ENCODE results near the gene MYO10. TPM values are rescaled to one million over a fixed set of nuclear protein-coding genes. Genes with fewer than 3 reads are reported as not detected.

The MYO10 gene
- total RNA-seq, 1 experiment from 2014 or later: 71.9 TPM

GRCh38 chr5:16722097-16722495 lies 214.0 kb downstream of the MYO10 start:
- no peak for DNase-seq (ENCODE audit: low read depth, low spot score)
- Histone ChIP-seq H3K27ac (ENCODE audit: low read length) (peak overlapping the region; percentile 12; the same call in 1 of the 2 replicates), H3K9me3 (ENCODE audit: control insufficient read depth, insufficient read depth, low read depth, low read length) (no peaks in the 10 kb centered on the region), H3K4me1 (ENCODE audit: control insufficient read depth, insufficient read depth, low read length) (peaks cover 7% of the 10 kb centered on the region; the same call in 1 of the 2 replicates), H3K4me3 (ENCODE audit: low read depth in 2 of 2, low read length in 2 of 2) (no peak overlapping the region), H3K27me3 (ENCODE audit: control insufficient read depth, insufficient read depth, low read length) (no peaks in the 10 kb centered on the region), H3K36me3 (ENCODE audit: control insufficient read depth, insufficient read depth, low read length) (no peaks in the 10 kb centered on the region)
- intact Hi-C loops (cut with micrococcal nuclease; ENCODE audit: unreplicated experiment) (no loop called here), in situ Hi-C loops (cut with HindIII; ENCODE audit: low pct_unique_long_range_greater_than_20kb, low sequenced_read_pairs) (no loop called here)
- BruUV-seq (replicated peaks): no TSS peak
- ChIA-PET POLR2A (no interaction called here), CTCF (no interaction called here)
- no peak for TF ChIP-seq REST (IDR thresholded peaks at IDR 0.05; ENCODE audit: insufficient read depth in 1 of 2, low read depth in 2 of 2, low read length in 1 of 2)
- no peak for TF ChIP-seq SIN3A (IDR thresholded peaks at IDR 0.05; ENCODE audit: borderline replicate concordance, insufficient read depth, low read depth, low read length)
- TF ChIP-seq, protein P1, sequence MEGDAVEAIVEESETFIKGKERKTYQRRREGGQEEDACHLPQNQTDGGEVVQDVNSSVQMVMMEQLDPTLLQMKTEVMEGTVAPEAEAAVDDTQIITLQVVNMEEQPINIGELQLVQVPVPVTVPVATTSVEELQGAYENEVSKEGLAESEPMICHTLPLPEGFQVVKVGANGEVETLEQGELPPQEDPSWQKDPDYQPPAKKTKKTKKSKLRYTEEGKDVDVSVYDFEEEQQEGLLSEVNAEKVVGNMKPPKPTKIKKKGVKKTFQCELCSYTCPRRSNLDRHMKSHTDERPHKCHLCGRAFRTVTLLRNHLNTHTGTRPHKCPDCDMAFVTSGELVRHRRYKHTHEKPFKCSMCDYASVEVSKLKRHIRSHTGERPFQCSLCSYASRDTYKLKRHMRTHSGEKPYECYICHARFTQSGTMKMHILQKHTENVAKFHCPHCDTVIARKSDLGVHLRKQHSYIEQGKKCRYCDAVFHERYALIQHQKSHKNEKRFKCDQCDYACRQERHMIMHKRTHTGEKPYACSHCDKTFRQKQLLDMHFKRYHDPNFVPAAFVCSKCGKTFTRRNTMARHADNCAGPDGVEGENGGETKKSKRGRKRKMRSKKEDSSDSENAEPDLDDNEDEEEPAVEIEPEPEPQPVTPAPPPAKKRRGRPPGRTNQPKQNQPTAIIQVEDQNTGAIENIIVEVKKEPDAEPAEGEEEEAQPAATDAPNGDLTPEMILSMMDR (IDR thresholded peaks at IDR 0.05): no peak
- TF ChIP-seq POLR2AphosphoS5 (IDR thresholded peaks at IDR 0.05; ENCODE audit: low read depth, low read length): no peak
- no peak for TF ChIP-seq TCF7L2 (IDR thresholded peaks at IDR 0.05; ENCODE audit: low read depth, low read length)
- no peak for ATAC-seq

DNA sequence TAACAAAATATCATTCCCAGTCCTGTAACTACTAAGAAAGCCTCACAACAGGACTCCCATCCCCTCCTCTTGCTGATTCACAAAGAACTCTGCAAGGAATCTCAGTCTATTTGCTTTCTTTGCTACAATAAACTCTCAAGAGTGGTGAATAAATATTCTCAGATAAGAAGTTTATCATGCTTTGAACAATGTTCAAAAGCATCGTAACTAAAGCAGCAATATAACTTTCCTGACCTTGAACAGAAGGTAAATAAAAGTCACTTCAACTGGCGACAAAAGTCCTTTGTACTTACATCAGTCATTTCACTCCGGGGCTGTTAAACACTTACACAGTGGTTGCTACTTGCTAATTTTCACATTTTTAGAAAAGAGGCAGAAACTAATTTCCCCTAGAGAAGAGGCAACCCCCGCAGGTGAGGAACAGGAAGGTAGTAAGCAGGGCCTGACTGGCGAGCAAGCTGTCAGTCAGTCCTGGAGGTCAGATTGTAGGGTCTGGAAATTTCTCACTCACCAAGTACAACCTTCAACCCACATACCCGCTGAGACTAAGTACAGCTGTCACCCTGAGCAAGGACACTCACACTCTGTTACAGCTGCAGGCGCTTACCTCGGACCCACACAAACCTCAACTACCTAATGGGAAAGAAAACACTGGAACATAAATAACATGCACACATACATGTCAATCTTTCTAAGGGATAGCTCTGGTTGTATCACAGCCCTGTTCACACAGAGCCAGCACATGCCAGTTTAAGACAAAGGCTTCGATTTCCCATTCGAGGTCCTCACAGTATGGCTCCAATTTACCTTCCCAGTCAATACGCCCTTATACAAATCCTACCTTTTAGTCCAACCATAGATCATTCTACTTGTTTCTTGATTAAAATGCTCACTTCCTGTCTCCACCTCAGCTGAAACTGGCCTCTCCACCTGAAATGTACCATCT lies 214.7 kb downstream of the MYO10 start:
- no TSS peak for BruUV-seq (replicated peaks)
- POLR2A ChIA-PET: no interaction called here

More for the DNA sequence above, 214.7 kb downstream of the MYO10 start:
- Histone ChIP-seq H3K27me3 (ENCODE audit: control insufficient read depth, insufficient read depth, low read length) (no peaks in the 10 kb centered on the region), H3K4me1 (ENCODE audit: control insufficient read depth, insufficient read depth, low read length) (peaks cover 7% of the 10 kb centered on the region; the same call in 1 of the 2 replicates), H3K27ac (ENCODE audit: low read length) (peak overlapping the region; percentile 12; the same call in 1 of the 2 replicates), H3K9me3 (ENCODE audit: control insufficient read depth, insufficient read depth, low read depth, low read length) (no peaks in the 10 kb centered on the region), H3K4me3 (ENCODE audit: low read depth in 2 of 2, low read length in 2 of 2) (no peak overlapping the region), H3K36me3 (ENCODE audit: control insufficient read depth, insufficient read depth, low read length) (no peaks in the 10 kb centered on the region)
- ATAC-seq: no peak
- DNase-seq (ENCODE audit: low read depth, low spot score): no peak
- in situ Hi-C loops (cut with HindIII; ENCODE audit: low pct_unique_long_range_greater_than_20kb, low sequenced_read_pairs) (no loop called here), intact Hi-C loops (cut with micrococcal nuclease; ENCODE audit: unreplicated experiment) (no loop called here)
- CTCF ChIA-PET: no interaction called here
- TF ChIP-seq REST (IDR thresholded peaks at IDR 0.05; ENCODE audit: insufficient read depth in 1 of 2, low read depth in 2 of 2, low read length in 1 of 2): no peak
- TF ChIP-seq, protein P1 (IDR thresholded peaks at IDR 0.05): no peak
- peak; percentile 69 for TF ChIP-seq TCF7L2 (IDR thresholded peaks at IDR 0.05; ENCODE audit: low read depth, low read length)
- TF ChIP-seq POLR2AphosphoS5 (IDR thresholded peaks at IDR 0.05; ENCODE audit: low read depth, low read length): no peak
- no peak for TF ChIP-seq SIN3A (IDR thresholded peaks at IDR 0.05; ENCODE audit: borderline replicate concordance, insufficient read depth, low read depth, low read length)

Data from Panc1 (cell line).